Coronary artery (tissue), 2 donors: ENCODE measurements around the gene NOTO.

Experiments
- DNase-seq: peaks from one replicate; pipeline ENCODE4 v3.0.0-alpha.2; 2017; ENCODE audit warnings: low spot score
- H3K27ac ChIP-seq, 2 donors: fragments of 200-600 bp; sonication (generic); one replicate each; pipeline ENCODE4 v1.5.1; 2016 to 2019
- H3K4me3 ChIP-seq: fragments of 200-600 bp; sonication (generic); 2 replicates; pipeline ENCODE4 v1.5.1; 2016; ENCODE audit warnings: mild to moderate bottlenecking, moderate library complexity
- TF ChIP-seq, protein P1 (sequence below): fragments of 200-600 bp; sonication (generic); IDR thresholded peaks from one replicate; pipeline ENCODE4 v1.5.1; 2019; ENCODE audit warnings: antibody characterized with exemption

NOTO gene

GRCh38 chr2:73246850-73247249 is 44.5 kb downstream of the NOTO start:
- Histone ChIP-seq H3K4me3 (no peak overlapping the region), H3K27ac (no peak overlapping the region)
- no peak for DNase-seq
- TF ChIP-seq, protein P1, sequence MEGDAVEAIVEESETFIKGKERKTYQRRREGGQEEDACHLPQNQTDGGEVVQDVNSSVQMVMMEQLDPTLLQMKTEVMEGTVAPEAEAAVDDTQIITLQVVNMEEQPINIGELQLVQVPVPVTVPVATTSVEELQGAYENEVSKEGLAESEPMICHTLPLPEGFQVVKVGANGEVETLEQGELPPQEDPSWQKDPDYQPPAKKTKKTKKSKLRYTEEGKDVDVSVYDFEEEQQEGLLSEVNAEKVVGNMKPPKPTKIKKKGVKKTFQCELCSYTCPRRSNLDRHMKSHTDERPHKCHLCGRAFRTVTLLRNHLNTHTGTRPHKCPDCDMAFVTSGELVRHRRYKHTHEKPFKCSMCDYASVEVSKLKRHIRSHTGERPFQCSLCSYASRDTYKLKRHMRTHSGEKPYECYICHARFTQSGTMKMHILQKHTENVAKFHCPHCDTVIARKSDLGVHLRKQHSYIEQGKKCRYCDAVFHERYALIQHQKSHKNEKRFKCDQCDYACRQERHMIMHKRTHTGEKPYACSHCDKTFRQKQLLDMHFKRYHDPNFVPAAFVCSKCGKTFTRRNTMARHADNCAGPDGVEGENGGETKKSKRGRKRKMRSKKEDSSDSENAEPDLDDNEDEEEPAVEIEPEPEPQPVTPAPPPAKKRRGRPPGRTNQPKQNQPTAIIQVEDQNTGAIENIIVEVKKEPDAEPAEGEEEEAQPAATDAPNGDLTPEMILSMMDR = no peak

DNA sequence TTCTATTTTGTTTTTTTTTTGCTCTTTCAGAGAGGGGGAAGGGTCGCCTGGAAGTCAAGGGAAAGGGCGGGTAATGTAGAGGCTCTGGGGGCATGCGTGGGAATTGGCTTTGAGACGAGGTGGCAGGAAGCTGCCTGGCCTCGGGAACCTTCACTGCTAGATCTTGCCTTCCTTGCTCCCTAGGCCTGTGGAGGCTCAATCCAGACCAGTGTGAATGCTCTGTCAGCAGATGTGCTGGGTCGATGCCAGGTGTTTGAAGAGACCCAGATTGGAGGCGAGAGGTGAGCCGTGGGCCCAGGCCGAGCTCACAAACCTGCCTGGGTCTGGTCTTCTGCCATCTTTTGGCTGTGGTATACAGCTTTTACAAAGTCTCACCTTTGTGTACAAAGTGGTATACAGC is 47.3 kb downstream of the NOTO start:
- no peak overlapping the region for H3K4me3 ChIP-seq
- DNase-seq = no peak
- H3K27ac ChIP-seq = no peak overlapping the region
- TF ChIP-seq, protein P1 = no peak

DNA sequence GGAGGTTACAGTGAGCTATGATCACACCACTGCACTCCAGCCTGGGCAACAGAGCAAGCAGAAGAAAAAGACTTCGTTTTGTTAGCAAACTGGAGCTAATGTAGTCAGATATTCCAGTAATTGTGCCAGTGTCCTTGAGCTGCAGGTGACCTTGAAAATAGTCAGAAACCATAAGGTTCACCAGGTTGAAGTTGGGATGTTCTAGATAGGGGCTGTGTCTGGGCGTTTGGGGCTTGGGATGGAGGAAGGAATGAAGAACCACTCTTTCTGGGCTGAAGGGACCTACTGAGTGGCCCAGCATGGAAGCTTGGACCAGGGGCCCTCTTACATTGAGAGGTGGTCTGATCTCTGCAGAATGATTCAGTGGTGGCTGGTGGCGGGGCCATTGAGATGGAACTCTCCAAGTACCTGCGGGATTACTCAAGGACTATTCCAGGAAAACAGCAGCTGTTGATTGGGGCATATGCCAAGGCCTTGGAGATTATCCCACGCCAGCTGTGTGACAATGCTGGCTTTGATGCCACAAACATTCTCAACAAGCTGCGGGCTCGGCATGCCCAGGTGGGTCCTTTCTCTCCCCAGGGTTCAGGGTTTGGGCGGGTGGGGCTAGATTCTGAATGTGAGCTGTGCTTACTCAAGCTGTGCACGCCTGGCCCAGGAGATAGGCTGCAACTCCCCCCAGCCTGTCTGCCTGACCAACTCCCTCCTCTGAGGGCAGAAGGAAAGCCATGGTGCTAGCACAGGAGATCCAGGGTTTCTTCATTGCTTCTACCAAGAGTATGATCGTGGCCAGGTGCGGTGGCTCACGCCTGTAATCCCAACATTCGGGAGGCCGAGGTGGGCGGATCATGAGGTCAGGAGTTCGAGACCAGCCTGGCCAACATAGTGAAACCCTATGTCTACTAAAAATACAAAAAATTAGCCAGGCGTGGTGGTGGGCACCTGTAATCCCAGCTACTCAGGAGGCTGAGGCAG is 48.8 kb downstream of the NOTO start:
- TF ChIP-seq, protein P1 = no peak
- no peak for DNase-seq
- Histone ChIP-seq H3K27ac (no peak overlapping the region), H3K4me3 (no peak overlapping the region)

- TF ChIP-seq, protein P1 = no peak
- Histone ChIP-seq H3K4me3 (no peak overlapping the region), H3K27ac (no peak overlapping the region)
- DNase-seq = no peak
Observed at GRCh38 chr2:73252238-73253027, 50.1 kb downstream of the NOTO start.

DNA sequence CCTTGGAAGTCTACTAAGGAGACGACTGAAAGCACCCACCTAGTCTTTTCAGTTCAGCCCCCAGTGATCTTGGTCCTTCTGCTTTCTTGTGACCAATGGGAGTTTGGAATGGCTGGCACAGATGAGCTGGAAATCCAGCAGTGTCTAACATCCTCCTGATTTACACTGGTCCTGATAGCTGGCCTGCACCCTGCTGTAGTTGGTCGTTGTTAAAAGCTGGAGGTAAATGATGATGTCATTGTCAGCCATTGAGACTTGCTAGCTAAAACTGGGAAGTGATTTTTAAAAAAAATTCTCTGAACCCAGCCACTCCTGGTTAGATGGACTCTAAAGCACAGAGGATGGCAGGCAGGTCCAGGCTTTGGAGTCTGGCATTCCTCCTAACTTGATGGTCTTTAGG is 51.0 kb downstream of the NOTO start:
- TF ChIP-seq, protein P1 = no peak
- Histone ChIP-seq H3K4me3 (no peak overlapping the region), H3K27ac (no peak overlapping the region)
- DNase-seq = no peak

GRCh38 chr2:73253901-73254300 is 51.5 kb downstream of the NOTO start:
- Histone ChIP-seq H3K27ac (no peak overlapping the region), H3K4me3 (no peak overlapping the region)
- no peak for DNase-seq
- TF ChIP-seq, protein P1 = no peak
